ENCODE results near the gene EIF4ENIF1.
"Not testable (repeated sequence)": the region's sequence is repeated elsewhere in the genome, so short reads cannot be mapped to it uniquely, and the experiment has no call there.

EIF4ENIF1 gene, protein sequence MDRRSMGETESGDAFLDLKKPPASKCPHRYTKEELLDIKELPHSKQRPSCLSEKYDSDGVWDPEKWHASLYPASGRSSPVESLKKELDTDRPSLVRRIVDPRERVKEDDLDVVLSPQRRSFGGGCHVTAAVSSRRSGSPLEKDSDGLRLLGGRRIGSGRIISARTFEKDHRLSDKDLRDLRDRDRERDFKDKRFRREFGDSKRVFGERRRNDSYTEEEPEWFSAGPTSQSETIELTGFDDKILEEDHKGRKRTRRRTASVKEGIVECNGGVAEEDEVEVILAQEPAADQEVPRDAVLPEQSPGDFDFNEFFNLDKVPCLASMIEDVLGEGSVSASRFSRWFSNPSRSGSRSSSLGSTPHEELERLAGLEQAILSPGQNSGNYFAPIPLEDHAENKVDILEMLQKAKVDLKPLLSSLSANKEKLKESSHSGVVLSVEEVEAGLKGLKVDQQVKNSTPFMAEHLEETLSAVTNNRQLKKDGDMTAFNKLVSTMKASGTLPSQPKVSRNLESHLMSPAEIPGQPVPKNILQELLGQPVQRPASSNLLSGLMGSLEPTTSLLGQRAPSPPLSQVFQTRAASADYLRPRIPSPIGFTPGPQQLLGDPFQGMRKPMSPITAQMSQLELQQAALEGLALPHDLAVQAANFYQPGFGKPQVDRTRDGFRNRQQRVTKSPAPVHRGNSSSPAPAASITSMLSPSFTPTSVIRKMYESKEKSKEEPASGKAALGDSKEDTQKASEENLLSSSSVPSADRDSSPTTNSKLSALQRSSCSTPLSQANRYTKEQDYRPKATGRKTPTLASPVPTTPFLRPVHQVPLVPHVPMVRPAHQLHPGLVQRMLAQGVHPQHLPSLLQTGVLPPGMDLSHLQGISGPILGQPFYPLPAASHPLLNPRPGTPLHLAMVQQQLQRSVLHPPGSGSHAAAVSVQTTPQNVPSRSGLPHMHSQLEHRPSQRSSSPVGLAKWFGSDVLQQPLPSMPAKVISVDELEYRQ

DNA sequence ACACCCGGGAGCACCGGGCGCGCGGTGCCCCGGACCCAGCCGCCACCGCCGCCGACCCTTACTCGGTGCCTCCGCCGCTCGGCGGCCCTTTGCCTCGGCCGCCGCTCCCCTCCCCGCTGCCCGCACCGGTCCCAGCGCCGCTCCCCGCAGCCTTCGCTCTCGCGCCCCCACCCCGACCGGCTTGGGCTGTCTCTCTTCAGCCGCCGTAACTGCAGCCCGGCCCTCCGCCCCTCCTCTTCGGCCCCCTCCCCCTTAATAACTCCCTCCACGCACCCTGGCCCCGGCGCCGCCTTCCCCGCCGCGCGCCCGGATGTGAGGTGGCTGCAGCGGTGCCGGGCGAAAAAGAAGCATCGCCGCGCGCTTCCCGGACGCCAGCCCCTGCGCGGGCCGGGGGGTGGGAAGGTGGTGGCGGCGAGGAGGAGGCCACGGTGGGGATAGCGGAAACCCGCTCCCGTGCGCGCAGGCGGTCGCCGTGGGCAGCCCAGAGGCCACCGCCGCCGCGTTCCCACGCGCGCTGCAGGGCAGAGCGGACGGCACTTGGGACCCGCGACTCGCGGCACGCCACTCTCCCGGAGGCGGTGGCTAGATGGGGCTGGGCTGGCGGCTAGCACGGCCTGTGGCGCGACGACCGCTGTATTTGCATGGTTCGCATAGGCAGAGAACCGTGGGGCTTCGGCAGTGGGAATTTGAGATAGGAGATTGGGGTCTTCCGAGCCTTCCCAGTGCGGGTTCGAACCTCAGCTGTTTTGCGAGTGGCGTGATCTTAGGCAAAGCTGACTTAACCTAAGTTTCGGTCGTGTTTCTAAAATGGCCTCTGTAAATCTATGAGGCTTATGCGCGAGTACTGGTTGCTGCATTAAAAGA is at the start of gene EIF4ENIF1:
TSS of gene EIF4ENIF1 (minus strand) at position 211 of the 864 bp plus-strand sequence. CDS start 1,124 bp downstream, outside the sequence.
- no peak for DNase-seq

DNA sequence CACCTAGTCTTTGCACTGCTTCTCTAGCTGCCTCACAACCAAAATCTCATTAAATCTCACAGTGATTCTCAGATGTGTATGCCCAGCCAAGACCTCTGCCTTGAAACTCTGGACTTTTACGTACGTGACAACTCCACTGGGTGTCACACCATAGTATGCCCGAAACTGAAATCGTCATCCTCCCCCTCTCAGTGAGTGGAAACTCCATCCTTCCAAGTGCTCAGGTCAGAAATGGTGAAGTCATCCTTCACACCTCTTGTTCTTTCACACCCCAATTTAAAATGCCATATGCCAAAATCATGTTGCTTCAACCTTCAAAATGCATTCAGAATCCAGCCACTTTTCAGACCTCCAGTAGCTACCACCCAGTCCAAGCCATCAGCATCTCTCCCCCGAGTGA is 49.2 kb upstream of the EIF4ENIF1 start:
- no peak for DNase-seq

DNA sequence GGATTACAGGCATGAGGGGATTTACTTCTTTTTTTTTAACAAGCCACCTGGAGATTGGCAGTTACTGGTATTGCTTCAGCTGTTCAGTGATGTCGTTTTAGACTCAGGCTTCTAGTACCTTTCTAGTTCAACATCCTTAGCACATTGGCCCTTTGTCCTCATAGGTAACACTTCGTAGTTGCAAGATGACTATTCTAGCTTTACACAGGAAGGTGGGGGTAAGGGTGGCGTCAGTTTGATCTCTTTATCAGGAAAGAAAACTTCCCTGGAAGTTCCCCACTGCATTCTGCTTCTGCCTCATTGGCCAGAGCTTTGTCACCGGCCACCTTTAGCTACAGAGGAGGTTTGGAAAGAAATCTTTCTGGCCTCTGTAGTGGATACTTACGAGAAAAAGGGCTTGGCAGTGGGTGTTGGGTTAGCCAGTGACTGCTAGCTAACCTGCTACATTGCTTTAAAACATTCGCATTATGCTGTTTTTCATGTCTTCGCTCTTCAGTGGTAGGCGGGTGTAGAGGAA is 47.4 kb upstream of the EIF4ENIF1 start:
- no peak for DNase-seq

DNA sequence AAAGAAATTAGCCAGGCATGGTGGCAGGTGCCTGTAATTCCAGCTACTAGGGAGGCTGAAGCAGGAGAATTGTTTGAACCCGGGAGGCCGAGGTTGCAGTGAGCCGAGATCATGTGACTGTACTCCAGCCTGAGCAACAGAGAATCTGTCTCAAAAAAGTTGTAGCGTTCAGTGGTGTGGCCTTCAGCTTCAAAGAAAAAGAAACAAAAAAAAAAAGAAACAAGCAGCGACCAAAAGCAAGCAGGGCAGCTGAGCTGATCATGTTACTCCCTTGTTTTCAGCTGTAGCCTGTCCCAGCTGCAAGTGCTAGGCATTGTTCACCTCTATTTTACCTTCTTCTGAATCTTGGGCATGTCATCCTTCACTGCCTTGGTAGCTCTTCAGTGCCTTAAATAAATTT is 43.7 kb upstream of the EIF4ENIF1 start:
- DNase-seq, result no peak

DNA sequence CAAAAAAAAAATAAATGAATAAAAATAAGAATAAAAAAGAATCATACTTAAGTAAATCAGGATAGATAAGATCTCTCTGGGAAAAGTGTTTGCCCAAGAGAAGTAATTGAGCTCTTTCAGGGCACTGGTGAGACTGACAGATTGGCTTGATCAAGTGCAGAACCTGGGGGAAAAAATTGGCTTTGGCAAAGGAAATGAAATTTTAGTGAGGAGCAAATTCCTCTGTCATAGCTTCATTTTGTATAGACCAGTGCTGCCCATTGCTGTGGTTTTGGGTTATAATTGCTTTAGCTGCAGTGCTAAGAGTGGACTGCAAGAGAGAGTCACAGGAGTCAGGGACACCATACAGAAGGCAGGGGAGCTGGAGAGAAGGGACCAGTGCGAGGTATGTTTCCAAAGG is 42.4 kb upstream of the EIF4ENIF1 start:
- DNase-seq, result no peak

DNA sequence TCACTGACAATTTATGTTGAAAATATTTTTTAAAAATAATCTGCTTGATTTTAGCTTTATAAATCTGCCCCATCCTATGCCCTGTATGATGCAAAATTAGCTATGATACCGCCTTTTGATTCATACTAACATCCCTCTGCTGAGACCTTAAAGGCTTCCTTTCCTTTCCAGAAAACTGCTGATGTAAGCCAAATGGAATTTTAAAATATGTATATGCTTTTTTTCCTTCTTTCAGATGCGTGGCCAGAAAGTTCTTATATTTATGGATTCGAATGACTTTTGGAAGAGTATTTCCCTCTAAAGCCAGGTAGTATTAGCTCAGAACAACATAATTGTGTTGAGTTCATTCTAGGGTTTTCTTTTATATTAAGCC is 41.2 kb upstream of the EIF4ENIF1 start:
- no peak for DNase-seq

DNA sequence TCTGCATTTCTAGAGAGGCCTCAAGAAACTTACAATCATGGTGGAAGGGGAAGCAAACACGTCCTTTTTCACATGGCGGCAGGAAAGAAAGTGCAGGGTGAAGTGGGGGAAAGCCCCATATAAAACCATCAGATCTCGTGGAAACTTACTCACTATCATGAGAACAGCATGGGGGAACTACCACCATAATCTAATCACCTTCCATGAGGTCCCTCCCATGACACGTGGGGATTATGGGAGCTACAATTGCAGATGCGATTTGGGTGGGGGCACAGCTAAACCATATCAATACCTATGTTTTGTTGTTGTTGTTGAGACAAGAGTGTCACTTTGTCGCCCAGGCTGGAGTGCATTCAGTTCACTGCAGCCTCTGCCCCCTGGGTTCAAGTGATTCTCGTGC is 36.6 kb upstream of the EIF4ENIF1 start:
- DNase-seq, result no peak

DNA sequence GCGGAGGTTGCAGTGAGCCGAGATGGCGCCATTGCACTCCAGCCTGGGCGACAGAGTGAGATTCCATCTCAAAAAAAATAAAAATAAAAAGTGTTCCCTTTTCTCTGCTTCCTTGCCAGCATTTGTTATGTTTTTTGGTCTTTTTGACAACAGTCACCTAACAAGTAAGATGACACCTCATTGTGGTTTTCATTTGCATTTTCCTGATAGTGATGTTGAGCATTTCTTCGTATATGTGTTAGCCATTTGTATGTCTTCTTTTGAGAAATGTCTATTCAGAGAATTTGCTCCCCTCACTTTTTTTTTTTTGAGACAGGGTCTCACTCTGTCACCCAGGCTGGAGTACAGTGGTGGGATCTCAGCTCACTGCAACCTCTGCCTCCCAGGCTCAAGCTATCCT is 34.5 kb upstream of the EIF4ENIF1 start:
- DNase-seq, result not testable (repeated sequence)

DNA sequence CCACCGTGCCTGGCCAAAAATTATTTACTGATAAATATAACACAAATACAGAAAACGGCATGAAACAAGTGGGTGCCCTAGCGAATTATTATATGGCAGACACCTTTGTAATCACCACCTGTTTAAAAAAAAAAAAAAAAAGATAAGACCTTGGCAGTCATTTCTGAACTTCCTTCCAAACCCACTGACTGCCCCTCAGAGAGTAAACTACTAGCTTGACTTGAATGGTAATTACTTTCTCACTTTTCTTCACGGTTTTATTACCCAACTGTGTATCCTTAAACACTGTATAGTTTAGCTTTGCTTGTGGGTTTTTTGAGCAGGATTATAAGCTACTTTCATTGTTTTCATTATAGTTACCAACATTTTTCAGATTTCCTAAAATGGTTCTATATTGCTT is 30.4 kb upstream of the EIF4ENIF1 start:
- DNase-seq, result no peak

DNA sequence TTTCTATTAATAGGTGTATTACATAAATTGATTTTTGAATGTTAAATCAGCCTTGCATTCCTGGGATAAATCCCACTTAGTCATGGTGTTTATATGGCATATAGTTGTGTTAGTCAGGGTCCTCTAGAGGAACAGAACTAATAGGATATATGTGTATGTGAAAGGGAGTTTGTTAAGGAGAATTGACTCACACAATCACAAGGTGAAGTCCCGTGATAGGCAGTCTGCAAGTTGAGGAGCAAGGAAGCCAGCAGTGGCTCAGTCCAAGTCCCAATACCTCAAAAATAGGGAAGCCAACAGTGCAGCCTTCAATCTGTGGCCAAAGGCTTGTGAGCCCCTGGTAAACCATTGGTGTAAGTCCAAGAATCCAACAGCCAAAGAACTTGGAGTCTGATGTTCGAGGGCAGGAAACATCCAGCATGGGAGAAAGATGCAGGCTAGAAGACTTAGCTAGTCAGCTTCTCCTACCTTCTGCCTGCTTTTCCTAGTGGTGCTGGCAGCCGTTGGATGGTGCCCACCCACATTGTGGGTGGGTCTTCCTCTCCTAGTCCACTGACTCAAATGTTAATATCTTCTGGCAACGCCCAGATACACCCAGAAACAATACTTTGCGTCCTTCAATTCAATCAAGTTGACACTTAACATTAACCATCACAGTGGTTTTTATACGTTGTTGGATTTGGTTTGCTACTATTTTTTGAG is 19.6 kb upstream of the EIF4ENIF1 start:
- DNase-seq, result no peak

DNA sequence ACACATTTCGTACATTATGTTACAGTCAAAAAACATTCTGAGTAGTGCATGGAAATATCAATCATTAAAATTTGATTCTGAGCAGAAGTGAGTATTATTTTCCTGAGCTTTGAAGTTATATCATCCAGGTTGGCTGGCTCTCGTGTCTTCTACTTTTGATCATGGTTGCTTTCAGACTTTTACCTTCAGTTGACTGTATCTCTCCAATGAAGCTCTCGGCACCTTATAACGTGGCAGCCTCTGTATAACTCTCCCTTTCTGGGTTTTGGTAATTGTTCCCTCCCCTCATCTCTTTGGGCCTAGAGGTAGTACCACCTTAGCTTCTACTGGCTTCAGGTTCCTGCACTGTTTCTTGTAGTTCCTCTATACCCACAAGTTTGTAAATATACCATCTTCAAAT is 18.9 kb upstream of the EIF4ENIF1 start:
- no peak for DNase-seq

DNA sequence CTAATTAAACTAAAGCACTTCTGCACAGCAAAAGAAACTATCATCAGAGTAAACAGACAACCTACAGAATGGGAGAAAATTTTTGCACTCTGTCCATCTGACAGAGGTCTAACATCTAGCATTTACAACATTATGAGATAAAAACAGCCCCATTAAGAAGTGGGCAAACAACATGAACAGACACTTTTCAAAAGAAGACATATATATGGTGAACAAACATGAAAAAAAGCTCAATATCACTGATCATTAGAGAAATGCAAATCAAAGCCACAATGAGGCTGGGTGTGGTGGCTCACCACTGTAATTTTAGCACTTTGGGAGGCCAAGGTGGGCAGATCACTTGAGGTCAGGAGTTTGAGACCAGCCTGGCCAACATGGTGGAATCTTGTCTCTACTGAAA is 17.9 kb upstream of the EIF4ENIF1 start:
- DNase-seq, result not testable (repeated sequence)

DNA sequence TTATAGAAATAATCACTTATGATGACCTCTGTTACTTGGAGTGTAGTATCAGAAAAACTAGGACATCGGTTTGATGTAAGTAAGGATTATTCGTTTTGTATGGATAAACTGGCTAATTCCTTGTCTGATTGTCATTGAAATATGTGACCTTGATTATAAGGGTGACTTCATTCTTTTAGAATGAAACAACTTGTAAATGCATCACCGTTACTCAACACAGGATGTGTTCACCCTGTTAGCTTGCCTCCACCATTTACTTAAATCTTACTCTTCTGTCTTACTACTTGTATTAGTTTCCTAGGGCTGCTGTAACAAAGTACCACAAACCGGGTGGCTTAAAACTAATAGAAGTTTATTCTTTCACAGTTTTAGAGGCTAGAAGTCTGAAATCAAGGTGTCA is 14.6 kb upstream of the EIF4ENIF1 start:
- no peak for DNase-seq

DNA sequence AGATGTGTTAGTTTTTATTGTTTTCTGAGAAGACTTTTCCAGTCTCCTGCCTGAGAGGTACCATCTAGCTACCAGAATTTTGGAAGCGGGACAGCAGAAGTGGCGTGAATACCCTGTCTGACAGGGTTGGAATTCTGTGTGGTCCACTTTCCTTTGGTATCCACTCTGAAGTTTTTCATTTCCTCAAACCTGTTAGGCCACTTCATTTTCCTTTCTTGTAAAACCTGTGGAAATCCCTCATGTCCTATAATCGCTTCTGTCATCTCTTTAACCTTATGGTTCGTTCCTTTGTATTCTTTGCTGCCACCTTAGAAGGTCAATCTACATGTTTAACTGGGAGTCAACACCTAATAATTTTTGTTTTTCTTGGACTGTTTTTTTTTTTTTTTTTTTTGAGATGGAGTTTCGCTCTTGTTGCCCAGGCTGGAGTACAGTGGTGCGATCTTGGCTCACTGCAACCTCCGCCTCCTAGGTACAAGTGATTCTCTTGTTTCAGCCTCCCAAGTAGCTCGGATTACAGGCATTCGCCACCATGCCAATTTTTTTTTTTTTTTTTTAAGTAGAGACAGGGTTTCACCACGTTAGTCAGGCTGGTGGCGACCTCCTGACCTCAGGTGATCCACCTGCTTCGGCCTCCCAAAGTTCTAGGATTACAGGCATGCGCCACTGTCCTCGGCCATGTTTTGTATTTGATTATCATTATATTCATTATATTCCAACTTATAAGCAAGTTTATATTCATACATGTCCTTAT is 13.7 kb upstream of the EIF4ENIF1 start:
- no peak for DNase-seq

DNA sequence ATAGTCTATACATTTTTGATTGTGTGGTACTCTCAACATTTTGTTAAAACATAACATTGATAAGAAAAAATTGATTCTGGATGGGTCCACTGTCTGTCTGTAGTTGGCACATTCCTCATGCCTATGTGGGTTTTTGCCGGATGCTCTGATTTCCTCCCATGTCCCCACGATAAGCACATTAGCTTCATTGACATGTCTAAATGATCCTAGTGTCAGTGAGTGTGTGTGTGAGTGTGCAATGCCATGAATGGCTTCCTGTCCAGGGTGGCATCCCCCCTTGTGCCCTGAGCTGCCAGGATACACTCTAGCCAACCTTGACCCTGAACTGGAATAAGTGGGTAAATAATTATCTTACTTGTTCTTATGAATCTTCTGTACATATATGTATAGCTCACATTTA is 12.1 kb upstream of the EIF4ENIF1 start:
- DNase-seq, result no peak

DNA sequence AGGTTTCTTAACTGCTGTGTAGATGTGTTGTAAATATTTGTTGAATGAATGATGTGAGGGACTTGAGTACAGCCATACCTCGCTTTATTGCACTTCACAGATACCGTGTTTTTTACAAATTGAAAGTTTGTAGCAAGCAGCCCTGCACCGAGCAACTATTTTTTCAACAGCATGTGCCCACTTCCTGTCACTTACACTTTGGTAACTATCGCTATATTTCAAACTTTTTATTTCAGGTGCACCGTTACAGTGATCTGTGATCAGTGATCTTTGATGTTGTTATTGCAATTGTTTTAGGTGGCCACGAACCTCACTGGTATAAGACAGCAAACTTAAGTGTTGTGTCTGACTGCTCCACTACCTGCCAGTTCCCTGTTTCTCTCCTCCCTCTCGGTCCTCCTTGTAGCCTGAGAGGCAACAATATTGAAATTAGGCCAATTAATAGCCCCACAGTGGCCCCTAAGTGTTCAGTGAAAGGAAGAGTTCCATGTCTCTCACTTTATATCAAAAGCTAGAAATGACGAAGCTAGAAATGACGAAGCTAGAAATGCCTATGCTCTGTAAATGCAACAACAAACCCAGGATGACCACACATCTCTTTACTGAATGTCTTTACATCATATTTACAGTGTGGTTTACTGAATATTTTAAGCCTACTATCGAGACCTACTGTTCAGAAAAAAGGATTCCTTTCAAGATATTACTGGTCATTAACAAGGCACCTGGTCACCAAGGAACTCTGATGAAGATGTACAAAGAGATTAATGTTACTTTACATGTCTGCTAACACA is 7.7 kb upstream of the EIF4ENIF1 start:
- DNase-seq, result no peak

DNA sequence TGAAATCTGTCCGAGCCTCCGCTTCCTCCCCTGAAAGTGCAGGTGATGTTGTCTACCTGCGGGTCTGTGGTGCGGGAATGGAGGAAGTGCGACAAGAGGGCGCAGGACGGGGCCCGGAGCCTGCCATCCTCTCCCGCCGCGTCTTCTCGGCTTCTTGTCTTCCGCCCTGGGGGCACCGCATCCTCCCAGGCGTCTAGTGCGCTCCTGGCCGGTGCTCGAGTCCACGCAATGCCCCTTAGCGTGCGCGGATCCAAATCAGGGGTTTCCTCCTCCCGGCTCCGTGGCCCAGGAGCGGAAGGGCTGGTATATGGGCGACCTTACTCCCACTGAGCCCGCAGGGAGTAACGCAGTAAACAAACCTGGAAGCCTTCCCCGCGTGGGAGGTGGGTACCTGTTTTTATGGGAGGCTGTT is 7.1 kb upstream of the EIF4ENIF1 start:
- no peak for DNase-seq

DNA sequence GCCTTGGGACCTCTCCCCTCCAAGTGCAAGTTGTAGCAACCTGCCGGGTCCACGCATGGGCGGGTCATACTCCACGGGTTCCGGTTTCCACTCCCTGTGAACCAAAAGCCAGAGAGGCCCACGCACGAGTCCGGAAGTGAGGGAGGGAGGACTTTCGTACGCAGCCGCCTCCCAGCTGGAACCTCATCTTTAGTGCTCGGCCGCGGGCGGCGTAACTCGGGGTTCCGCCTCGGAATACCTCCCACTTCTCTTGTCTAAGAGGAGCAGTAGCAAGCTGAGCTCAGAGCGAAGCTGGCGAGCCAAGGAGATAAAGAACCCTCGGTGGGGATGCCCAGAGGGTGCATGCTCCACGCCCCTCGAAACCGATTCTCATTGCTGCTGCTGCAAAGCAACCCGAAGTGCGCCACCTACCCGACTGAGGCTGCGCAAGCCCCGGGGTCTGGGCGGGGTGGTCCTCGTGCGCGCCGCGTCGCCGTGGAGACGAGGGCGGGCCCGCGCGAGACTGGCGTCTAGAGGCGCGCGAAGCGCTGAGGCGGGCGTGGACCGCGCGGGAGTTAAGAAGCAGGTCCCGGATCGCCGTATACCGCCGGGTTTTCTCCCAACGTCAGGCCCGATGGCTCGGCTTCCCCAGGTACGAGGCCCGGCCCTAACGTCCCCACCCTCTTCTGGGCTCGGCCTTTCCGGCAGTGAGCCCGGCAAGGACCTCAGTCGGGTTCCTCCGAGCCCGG is 6.5 kb upstream of the EIF4ENIF1 start, which contains the start of gene SFI1:
TSS of gene SFI1 (plus strand) at position 530 of the 728 bp plus-strand sequence. CDS start 11,749 bp downstream, outside the sequence.
- peak; percentile 7 for DNase-seq

DNA sequence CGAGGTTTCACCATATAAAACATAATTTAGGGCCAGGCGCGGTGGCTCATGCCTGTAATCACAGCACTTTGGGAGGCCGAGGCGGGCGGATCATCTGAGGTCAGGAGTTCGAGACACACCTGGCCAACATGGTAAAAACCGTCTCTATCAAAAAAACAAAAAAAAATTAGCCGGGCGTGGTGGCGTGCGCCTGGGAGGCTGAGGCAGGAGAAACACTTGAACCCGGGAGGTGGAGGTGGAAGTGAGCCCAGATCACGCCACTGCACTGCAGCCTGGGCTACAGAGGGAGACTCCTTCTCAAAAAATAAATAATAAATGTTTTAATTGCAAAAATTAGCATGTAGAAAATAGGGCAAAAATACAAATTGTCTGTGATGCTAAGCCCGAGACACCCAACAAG is 5.7 kb upstream of the EIF4ENIF1 start:
- no peak for DNase-seq
